CD14-positive monocyte (primary cell): ENCODE data around the gene DEGS2. TPM values are rescaled to one million over a fixed set of nuclear protein-coding genes. Genes with fewer than 3 reads are reported as not detected.

ENCODE experiments used
- DNase-seq, 3 donors: peaks; one replicate each; pipeline ENCODE4 v3.0.0-alpha.2; 2011 to 2022
- H2AFZ ChIP-seq: 2 replicates; pipeline ENCODE4 v1.6.0; 2012; ENCODE audit warnings: mild to moderate bottlenecking, low read depth, low read length, inconsistent platforms; ENCODE audit not compliant: insufficient read depth, poor library complexity, severe bottlenecking
- H3K27ac ChIP-seq, 2 donors: 1 replicate in 1 of 2; 2 replicates in 1 of 2; pipeline ENCODE4 v1.5.1; 2012 to 2013; ENCODE audit warnings: low read length in 2 of 2, control low read depth in 1 of 2, inconsistent platforms in 1 of 2, low read depth in 1 of 2, mild to moderate bottlenecking in 1 of 2
- H3K27me3 ChIP-seq, 2 donors: one replicate each; pipeline versions ENCODE4 v1.6.0 to v1.6.1; 2011 to 2013; ENCODE audit warnings: low read length in 2 of 2; ENCODE audit not compliant: control insufficient read depth in 2 of 2, insufficient read depth in 2 of 2
- H3K36me3 ChIP-seq, 2 donors: replicated peaks in 1 of 2; 1 replicate in 1 of 2; 2 replicates in 1 of 2; pipeline versions ENCODE4 v1.5.1 to v1.6.1; 2012 to 2013; ENCODE audit warnings: low read length in 2 of 2, control low read depth in 1 of 2, inconsistent platforms in 1 of 2, mild to moderate bottlenecking in 1 of 2; ENCODE audit not compliant: insufficient read depth in 2 of 2, control insufficient read depth in 1 of 2
- H3K4me1 ChIP-seq, 2 donors: 1 replicate in 1 of 2; 2 replicates in 1 of 2; pipeline versions ENCODE4 v1.5.1 to v1.6.1; 2012 to 2013; ENCODE audit warnings: low read length in 2 of 2, control low read depth in 1 of 2, inconsistent platforms in 1 of 2, mild to moderate bottlenecking in 1 of 2, moderate library complexity in 1 of 2; ENCODE audit not compliant: insufficient read depth in 2 of 2, control insufficient read depth in 1 of 2
- H3K4me2 ChIP-seq: replicated peaks from 2 replicates; pipeline ENCODE3; 2012; ENCODE audit warnings: low read length, moderate library complexity, mild to moderate bottlenecking; ENCODE audit not compliant: poor library complexity, severe bottlenecking; ENCODE audit errors: extremely low read depth
- H3K4me3 ChIP-seq, 3 experiments: fragments of 200-600 bp in 1 of 3; sonication (generic) in 1 of 3; replicated peaks in 1 of 3; 1 replicate in 2 of 3; 2 replicates in 1 of 3; pipeline ENCODE4 v1.5.1; 2011 to 2013; ENCODE audit warnings: low read length in 3 of 3, mild to moderate bottlenecking in 3 of 3, control low read depth in 2 of 3, low read depth in 2 of 3, inconsistent platforms in 1 of 3, moderate library complexity in 1 of 3
- H3K79me2 ChIP-seq: 2 replicates; pipeline ENCODE4 v1.6.0; 2012; ENCODE audit warnings: mild to moderate bottlenecking, control low read depth, inconsistent platforms, low read length, moderate library complexity; ENCODE audit not compliant: insufficient read depth
- H3K9ac ChIP-seq: 2 replicates; pipeline ENCODE4 v1.6.0; 2017; ENCODE audit warnings: low read length, mild to moderate bottlenecking; ENCODE audit not compliant: insufficient read depth, poor library complexity, severe bottlenecking
- H3K9me3 ChIP-seq, 2 donors: replicated peaks in 1 of 2; 1 replicate in 1 of 2; 2 replicates in 1 of 2; pipeline versions ENCODE4 v1.5.1 to v1.6.1; 2012 to 2013; ENCODE audit warnings: low read length in 2 of 2, control low read depth in 1 of 2; ENCODE audit not compliant: control insufficient read depth in 1 of 2, insufficient read depth in 1 of 2
- H4K20me1 ChIP-seq: 2 replicates; pipeline ENCODE4 v1.6.0; 2012; ENCODE audit warnings: mild to moderate bottlenecking, low read length, control low read depth, moderate library complexity; ENCODE audit not compliant: insufficient read depth
- H3K27ac Mint-ChIP-seq, 7 donors: one replicate each; pipeline ENCODE4 v1.8.0; 2020; ENCODE audit warnings: mild to moderate bottlenecking in 7 of 7, mixed read lengths in 7 of 7, moderate library complexity in 6 of 7, inconsistent platforms in 2 of 7
- H3K27me3 Mint-ChIP-seq, 3 donors: one replicate each; pipeline ENCODE4 v1.8.0; 2021 to 2022; ENCODE audit warnings: low read depth in 3 of 3, mild to moderate bottlenecking in 3 of 3, mixed read lengths in 3 of 3, moderate library complexity in 3 of 3, inconsistent platforms in 1 of 3
- H3K36me3 Mint-ChIP-seq, 2 donors: one replicate each; pipeline ENCODE4 v1.8.0; 2020; ENCODE audit warnings: mixed read lengths in 2 of 2, inconsistent platforms in 1 of 2, mild to moderate bottlenecking in 1 of 2
- H3K4me1 Mint-ChIP-seq: one replicate; pipeline ENCODE4 v1.8.0; 2020; ENCODE audit warnings: mild to moderate bottlenecking, mixed read lengths
- H3K4me3 Mint-ChIP-seq, 2 donors: one replicate each; pipeline ENCODE4 v1.8.0; 2020; ENCODE audit warnings: mild to moderate bottlenecking in 2 of 2, mixed read lengths in 2 of 2, moderate library complexity in 1 of 2
- H3K9me3 Mint-ChIP-seq, 7 donors: one replicate each; pipeline ENCODE4 v1.8.0; 2020 to 2022; ENCODE audit warnings: mixed read lengths in 7 of 7, mild to moderate bottlenecking in 6 of 7, moderate library complexity in 6 of 7, inconsistent platforms in 2 of 7
- CTCF ChIP-seq: fragments of 200-600 bp; IDR thresholded peaks from one replicate; pipeline ENCODE4 v1.8.0; 2022; ENCODE audit warnings: antibody characterized with exemption, mild to moderate bottlenecking
- WGBS: methylation state at CpG from one replicate; pipeline ENCODE4 v1.1.5; 2013; ENCODE audit warnings: missing lambda C conversion rate; ENCODE audit not compliant: insufficient coverage; 5-methylcytosine and 5-hydroxymethylcytosine counted together
- intact Hi-C, 2 donors: fragments of 100-400 bp; cut with micrococcal nuclease; formaldehyde crosslinking; loops; one replicate each; pipeline versions ENCODE4 v1.15.0 to v1.15.1; 2023
- polyA plus RNA-seq, 3 donors: library from polyadenylated mRNA; depleted of rRNA in 1 of 3; unstranded in 2 of 3; stranded (reverse) in 1 of 3; fragments of 300-500 nt in 2 of 3; fragments of >200 nt in 1 of 3; fragmentation: Illumina TruSeq in 2 of 3; gene quantifications; 1 replicate in 2 of 3; 2 replicates in 1 of 3; pipeline ENCODE4 v1.2.3, GENCODE V29; 2012 to 2021

The DEGS2 gene
- polyA plus RNA-seq, 3 donors = 0.07 to 0.36 TPM; not detected in 1

GRCh38 chr14:100142073-100143040 lies 17.1 kb downstream of the DEGS2 start:
- Histone ChIP-seq H2AFZ (no peak overlapping the region), H3K27me3 (no peaks in the 10 kb centered on the region), H3K4me3 (no peak overlapping the region), H4K20me1 (no peaks in the 10 kb centered on the region), H3K27ac (no peak overlapping the region), H3K36me3 (peaks cover 34 to 35% of the 10 kb centered on the region in 2 donors), H3K4me1 (peaks cover 7 to 9% of the 10 kb centered on the region in 2 donors), H3K79me2 (no peaks in the 10 kb centered on the region), H3K9me3 (no peaks in the 10 kb centered on the region), H3K9ac (no peak overlapping the region), H3K4me2 (no peak overlapping the region)
- Mint-ChIP-seq H3K27ac (peak overlapping the region in 2 of 7 donors; percentile 26 to 40), H3K36me3 (peaks cover 35 to 40% of the 10 kb centered on the region in 2 donors), H3K4me3 (no peak overlapping the region), H3K27me3 (peaks cover 0 to 2% (median 0%) of the 10 kb centered on the region in 3 donors), H3K9me3 (no peaks in the 10 kb centered on the region), H3K4me1 (peaks cover 26% of the 10 kb centered on the region)
- intact Hi-C loops = no loop called here
- WGBS = 46% methylated on average over 11 of the region's 14 CpGs
- TF ChIP-seq CTCF = no peak
- DNase-seq = no peak

- no peaks in the 10 kb centered on the region for H3K79me2 ChIP-seq
- no peaks in the 10 kb centered on the region for H4K20me1 ChIP-seq
- no peak overlapping the region for H2AFZ ChIP-seq
- no peak for DNase-seq
- TF ChIP-seq CTCF = no peak
- H3K27ac ChIP-seq = no peak overlapping the region
- no peaks in the 10 kb centered on the region for H3K4me1 ChIP-seq
- H3K27me3 Mint-ChIP-seq = peaks cover 0 to 2% (median 0%) of the 10 kb centered on the region in 3 donors
- H3K4me3 ChIP-seq = no peak overlapping the region
- WGBS = 96% methylated on average over 7 of the region's 7 CpGs
- H3K27me3 ChIP-seq = no peaks in the 10 kb centered on the region
- intact Hi-C loops = no loop called here
- H3K36me3 Mint-ChIP-seq = peaks cover 44 to 50% of the 10 kb centered on the region in 2 donors
- no peaks in the 10 kb centered on the region for H3K9me3 Mint-ChIP-seq
- peaks cover 16% of the 10 kb centered on the region for H3K4me1 Mint-ChIP-seq
- H3K9ac ChIP-seq = no peak overlapping the region
- H3K27ac Mint-ChIP-seq = no peak overlapping the region
- no peak overlapping the region for H3K4me2 ChIP-seq
- no peaks in the 10 kb centered on the region for H3K9me3 ChIP-seq
- peaks cover 45 to 46% of the 10 kb centered on the region in 2 donors for H3K36me3 ChIP-seq
- no peak overlapping the region for H3K4me3 Mint-ChIP-seq
These were observed 18.3 kb downstream of the DEGS2 start for GRCh38 chr14:100141098-100141497.
